ENCODE data around the gene BCAS1. TPM values are rescaled to one million over a fixed set of nuclear protein-coding genes. Genes with fewer than 3 reads are reported as not detected.

The BCAS1 gene
- total and polyA plus RNA-seq, 2 donors (not counting 3 experiments of a cell fraction or from before 2014, with no cell fraction given), result not detected

DNA sequence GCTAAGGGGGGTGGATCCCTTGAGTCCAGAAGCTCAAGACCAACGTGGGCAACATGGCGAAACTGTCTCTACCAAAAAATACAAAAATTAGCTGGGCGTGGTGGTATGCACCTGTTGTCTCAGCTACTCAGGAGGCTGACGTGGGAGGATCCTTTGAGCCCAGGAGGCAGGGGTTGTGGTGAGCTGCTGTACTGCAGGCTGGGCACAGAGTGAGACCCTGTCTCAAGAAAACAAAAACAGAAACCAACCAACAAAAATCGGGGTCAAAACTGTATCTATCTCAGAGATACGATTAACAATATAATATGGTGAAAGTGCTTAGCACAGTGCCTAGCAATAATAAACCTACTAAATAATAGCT is 20.7 kb upstream of the BCAS1 start:
- no TSS peak for BruUV-seq (replicated peaks)
- Histone ChIP-seq H3K27me3 (ENCODE audit: control insufficient read depth in 2 of 2, insufficient read depth in 2 of 2, low read length in 2 of 2) (no peaks in the 10 kb centered on the region), H3K4me3 (replicated peaks in 1 of 3; ENCODE audit: insufficient read depth in 1 of 3, low read depth in 1 of 3, low read length in 3 of 3) (no peak overlapping the region), H3K9me1 (replicated peaks; ENCODE audit: control insufficient read depth, extremely low read depth, insufficient read depth, low read length) (no peaks in the 10 kb centered on the region), H3K4me1 (ENCODE audit: control insufficient read depth, extremely low read depth, insufficient read depth, low read length) (no peaks in the 10 kb centered on the region), H3K79me2 (ENCODE audit: control insufficient read depth, insufficient read depth, low read length) (no peaks in the 10 kb centered on the region), H4K20me1 (replicated peaks; ENCODE audit: control insufficient read depth, extremely low read depth, insufficient read depth, low read length) (no peaks in the 10 kb centered on the region), H3K9me3 (replicated peaks; ENCODE audit: control insufficient read depth, insufficient read depth, low read length) (no peaks in the 10 kb centered on the region), H3K9ac (replicated peaks; ENCODE audit: extremely low read depth, insufficient read depth, low read length) (no peak overlapping the region), H3K4me2 (ENCODE audit: insufficient read depth, low read length) (no peak overlapping the region), H3K36me3 (ENCODE audit: control insufficient read depth in 2 of 2, extremely low read depth in 1 of 2, insufficient read depth in 2 of 2, low read length in 2 of 2) (no peaks in the 10 kb centered on the region), H3K27ac (ENCODE audit: insufficient read depth, low read depth, low read length) (no peak overlapping the region), H2AFZ (ENCODE audit: low read depth, low read length) (no peak overlapping the region)
- TF ChIP-seq POLR2AphosphoS5 (IDR thresholded peaks at IDR 0.05; ENCODE audit: insufficient read depth, low read depth, low read length) (no peak), JUN (IDR thresholded peaks at IDR 0.05; ENCODE audit: borderline replicate concordance, insufficient read depth, insufficient read length, low read depth) (no peak)
- TF ChIP-seq, protein P1, sequence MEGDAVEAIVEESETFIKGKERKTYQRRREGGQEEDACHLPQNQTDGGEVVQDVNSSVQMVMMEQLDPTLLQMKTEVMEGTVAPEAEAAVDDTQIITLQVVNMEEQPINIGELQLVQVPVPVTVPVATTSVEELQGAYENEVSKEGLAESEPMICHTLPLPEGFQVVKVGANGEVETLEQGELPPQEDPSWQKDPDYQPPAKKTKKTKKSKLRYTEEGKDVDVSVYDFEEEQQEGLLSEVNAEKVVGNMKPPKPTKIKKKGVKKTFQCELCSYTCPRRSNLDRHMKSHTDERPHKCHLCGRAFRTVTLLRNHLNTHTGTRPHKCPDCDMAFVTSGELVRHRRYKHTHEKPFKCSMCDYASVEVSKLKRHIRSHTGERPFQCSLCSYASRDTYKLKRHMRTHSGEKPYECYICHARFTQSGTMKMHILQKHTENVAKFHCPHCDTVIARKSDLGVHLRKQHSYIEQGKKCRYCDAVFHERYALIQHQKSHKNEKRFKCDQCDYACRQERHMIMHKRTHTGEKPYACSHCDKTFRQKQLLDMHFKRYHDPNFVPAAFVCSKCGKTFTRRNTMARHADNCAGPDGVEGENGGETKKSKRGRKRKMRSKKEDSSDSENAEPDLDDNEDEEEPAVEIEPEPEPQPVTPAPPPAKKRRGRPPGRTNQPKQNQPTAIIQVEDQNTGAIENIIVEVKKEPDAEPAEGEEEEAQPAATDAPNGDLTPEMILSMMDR (IDR thresholded peaks at IDR 0.05; ENCODE audit: extremely low read depth in 1 of 2, insufficient read depth in 1 of 2, low read depth in 1 of 2, low read length in 2 of 2), result no peak
- TF ChIP-seq, protein P2, sequence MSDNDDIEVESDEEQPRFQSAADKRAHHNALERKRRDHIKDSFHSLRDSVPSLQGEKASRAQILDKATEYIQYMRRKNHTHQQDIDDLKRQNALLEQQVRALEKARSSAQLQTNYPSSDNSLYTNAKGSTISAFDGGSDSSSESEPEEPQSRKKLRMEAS (IDR thresholded peaks at IDR 0.05; ENCODE audit: insufficient read depth, insufficient read length), result no peak
- intact Hi-C loops (cut with micrococcal nuclease) (no loop called here), dilution Hi-C loops (cut with MboI; ENCODE audit: extremely low pct_ligation_motif_present, low sequenced_read_pairs) (no loop called here)
- CTCF ChIA-PET, result interaction anchor here (1.3 to 2.2 kb wide), 2 partner anchors 9 to 14 kb away, joined by 3 to 5 read pairs; no protein-coding TSS in a partner anchor
- DNase-seq (ENCODE audit: low read depth, low spot score) (no peak), FAIRE-seq (no peak)
- POLR2A ChIA-PET, result no interaction called here
